ENCODE data around the gene SCARB1. TPM values are rescaled to one million over a fixed set of nuclear protein-coding genes. Genes with fewer than 3 reads are reported as not detected.

The SCARB1 gene
- total and polyA plus RNA-seq, 2 of the 13 experiments (the other 11 are each of a cell fraction or from before 2014, with no cell fraction given): 63.4 to 160 TPM

GRCh38 chr12:124751654-124752355 is 111.9 kb downstream of the SCARB1 start:
- no peaks in the 10 kb centered on the region for H3K79me2 ChIP-seq (ENCODE audit: insufficient read depth, low read length)
- CTCF ChIA-PET (ENCODE audit: low intra/inter-chr PET ratio, low total read pairs): no interaction called here

GRCh38 chr12:124750787-124751471 is 112.7 kb downstream of the SCARB1 start:
- H3K27ac ChIP-seq (ENCODE audit: extremely low read length, insufficient read depth, low read length): no peak overlapping the region
- no peak overlapping the region for H2AFZ ChIP-seq (ENCODE audit: low read length)
- no peak overlapping the region for H3K9ac ChIP-seq (ENCODE audit: insufficient read depth, low read depth, low read length)
- H3K4me3 ChIP-seq (replicated peaks in 1 of 3; ENCODE audit: insufficient read depth in 1 of 3, low read depth in 2 of 3, low read length in 3 of 3): peak overlapping the region in 1 of 3 experiments; percentile 44; a peak in 1 of 6 replicates
- no peak for FAIRE-seq
- H3K79me2 ChIP-seq (ENCODE audit: insufficient read depth, low read length): no peaks in the 10 kb centered on the region
- H4K20me1 ChIP-seq (ENCODE audit: insufficient read depth, low read length): no peaks in the 10 kb centered on the region
- CTCF ChIA-PET (ENCODE audit: low intra/inter-chr PET ratio, low total read pairs): no interaction called here
- intact Hi-C loops (cut with micrococcal nuclease; ENCODE audit: unreplicated experiment): no loop called here
- WGBS (ENCODE audit: low lambda C conversion rate): 23% methylated on average over 15 of the region's 19 CpGs
- no TSS peak for BruUV-seq (replicated peaks)
- DNase-seq (ENCODE audit: low spot score): no peak
- H3K9me3 ChIP-seq (ENCODE audit: low read length): no peaks in the 10 kb centered on the region
- in situ Hi-C loops (cut with HindIII; ENCODE audit: extremely low pct_ligation_motif_present, low pct_unique_long_range_greater_than_20kb): no loop called here
- H3K36me3 ChIP-seq (replicated peaks in 1 of 2; ENCODE audit: control insufficient read depth in 1 of 2, insufficient read depth in 2 of 2, low read length in 2 of 2): no peaks in the 10 kb centered on the region
- peak overlapping the region; percentile 67 for H3K4me2 ChIP-seq (ENCODE audit: low read depth, low read length)
- ATAC-seq: peak; percentile 70
- POLR2A ChIA-PET: no interaction called here
- H3K4me1 ChIP-seq (ENCODE audit: insufficient read depth, low read length): peaks cover 46% of the 10 kb centered on the region
- H3K27me3 ChIP-seq (ENCODE audit: control insufficient read depth in 1 of 2, insufficient read depth in 2 of 2, low read length in 2 of 2): peaks cover 2 to 51% of the 10 kb centered on the region in 2 experiments; a peak in 4 of 5 replicates
- no peak for TF ChIP-seq NFE2L1 (CRISPR knock-in tag; IDR thresholded peaks at IDR 0.05; ENCODE audit: borderline replicate concordance)
- no peak for TF ChIP-seq ZNF275 (CRISPR knock-in tag; IDR thresholded peaks at IDR 0.05; ENCODE audit: borderline replicate concordance)
- no peak for TF ChIP-seq HHEX (CRISPR knock-in tag; IDR thresholded peaks at IDR 0.05)
- TF ChIP-seq SP1 (IDR thresholded peaks at IDR 0.05): no peak
- TF ChIP-seq SP1 (CRISPR knock-in tag; IDR thresholded peaks at IDR 0.05): 0 out of 2 replicates have a peak, but pooled peaks have one; percentile 26
- peak; percentile 64 for TF ChIP-seq RAD21 (CRISPR knock-in tag; IDR thresholded peaks at IDR 0.05)
- TF ChIP-seq PRMT3 (CRISPR knock-in tag; IDR thresholded peaks at IDR 0.05; ENCODE audit: borderline replicate concordance, low read depth): no peak
- peak; percentile 49 for TF ChIP-seq TEAD3 (CRISPR knock-in tag; optimal IDR thresholded peaks at IDR 0.05; ENCODE audit: borderline replicate concordance)
- peak; percentile 77 for TF ChIP-seq CTCF (CRISPR knock-in tag; IDR thresholded peaks at IDR 0.05)
- no peak for TF ChIP-seq CSRNP1 (CRISPR knock-in tag; IDR thresholded peaks at IDR 0.05)

More at GRCh38 chr12:124751654-124752355, 111.9 kb downstream of the SCARB1 start:
- Histone ChIP-seq H3K36me3 (replicated peaks in 1 of 2; ENCODE audit: control insufficient read depth in 1 of 2, insufficient read depth in 2 of 2, low read length in 2 of 2) (no peaks in the 10 kb centered on the region), H3K27ac (ENCODE audit: extremely low read length, insufficient read depth, low read length) (no peak overlapping the region), H3K4me3 (replicated peaks in 1 of 3; ENCODE audit: insufficient read depth in 1 of 3, low read depth in 2 of 3, low read length in 3 of 3) (no peak overlapping the region), H3K4me1 (ENCODE audit: insufficient read depth, low read length) (peaks cover 37% of the 10 kb centered on the region), H3K4me2 (ENCODE audit: low read depth, low read length) (no peak overlapping the region), H3K9ac (ENCODE audit: insufficient read depth, low read depth, low read length) (no peak overlapping the region), H3K27me3 (ENCODE audit: control insufficient read depth in 1 of 2, insufficient read depth in 2 of 2, low read length in 2 of 2) (peaks cover 2 to 47% of the 10 kb centered on the region in 2 experiments; a peak in 4 of 5 replicates), H3K9me3 (ENCODE audit: low read length) (no peaks in the 10 kb centered on the region; the same call in 1 of the 2 replicates), H2AFZ (ENCODE audit: low read length) (no peak overlapping the region), H4K20me1 (ENCODE audit: insufficient read depth, low read length) (no peaks in the 10 kb centered on the region)
- BruUV-seq (replicated peaks): no TSS peak
- intact Hi-C loops (cut with micrococcal nuclease; ENCODE audit: unreplicated experiment): no loop called here
- FAIRE-seq (no peak), DNase-seq (ENCODE audit: low spot score) (no peak), ATAC-seq (no peak)
- in situ Hi-C loops (cut with HindIII; ENCODE audit: extremely low pct_ligation_motif_present, low pct_unique_long_range_greater_than_20kb): no loop called here
- peak; percentile 89; the same call in 1 of the 2 replicates for TF ChIP-seq ZNF12 (CRISPR knock-in tag; IDR thresholded peaks at IDR 0.05)
- no peak for TF ChIP-seq PCBP1 (IDR thresholded peaks at IDR 0.05; ENCODE audit: borderline replicate concordance, low read depth, low read length)
- WGBS (ENCODE audit: low lambda C conversion rate): 35% methylated on average over 6 of the region's 14 CpGs
- POLR2A ChIA-PET: no interaction called here
